A673 (cell line): ENCODE data around the gene CASKIN2.

ENCODE experiments used
- CTCF ChIP-seq: fragments of 300-800, 200-600 bp; sonication (generic); conservative IDR thresholded peaks from 2 replicates; pipeline ENCODE4 v1.5.1; 2017; ENCODE audit warnings: low read depth, mild to moderate bottlenecking, antibody characterized with exemption, low read length, moderate library complexity, mixed read lengths
- EZH2 ChIP-seq: fragments of 200-600 bp; sonication (generic); IDR thresholded peaks from 2 replicates; pipeline ENCODE4 v1.6.1; 2017; ENCODE audit warnings: borderline replicate concordance, low read depth, mild to moderate bottlenecking, mixed read lengths, antibody characterized with exemption, low read length; ENCODE audit not compliant: poor library complexity, severe bottlenecking

GRCh38 chr17:75491680-75492079 lies 23.7 kb downstream of the CASKIN2 start:
- TF ChIP-seq CTCF (no peak), EZH2 (no peak)
